Tibial nerve (tissue), 4 donors: ENCODE results near the gene ZNRF1.

Experiments used
- CTCF ChIP-seq, 5 experiments: fragments of 200-600 bp in 3 of 5; fragments of 450-650 bp in 2 of 5; sonication (generic) in 3 of 5; IDR thresholded peaks; one replicate each; pipeline ENCODE4 v1.5.1; 2016 to 2019; ENCODE audit warnings: antibody characterized with exemption in 5 of 5, mild to moderate bottlenecking in 3 of 5, moderate library complexity in 2 of 5
- EP300 ChIP-seq, 2 donors: sonication (generic); formaldehyde crosslinking; IDR thresholded peaks; one replicate each; pipeline ENCODE4 v1.6.1; 2017; ENCODE audit warnings: antibody characterized with exemption in 2 of 2, mild to moderate bottlenecking in 1 of 2
- POLR2A ChIP-seq, 2 donors: fragments of 450-650 bp; IDR thresholded peaks; one replicate each; pipeline ENCODE4 v1.6.1; 2017; ENCODE audit warnings: antibody characterized with exemption in 2 of 2, mild to moderate bottlenecking in 2 of 2, moderate library complexity in 2 of 2

GRCh38 chr16:75066861-75067447 lies 68.1 kb downstream of the ZNRF1 start:
- TF ChIP-seq CTCF (IDR thresholded peaks at IDR 0.05): no peak
- no peak for TF ChIP-seq POLR2A (IDR thresholded peaks at IDR 0.05)
- no peak for TF ChIP-seq EP300 (IDR thresholded peaks at IDR 0.05)
